Measurements from ENCODE around the gene TMCC1. TPM values are rescaled to one million over a fixed set of nuclear protein-coding genes. Genes with fewer than 3 reads are reported as not detected.

TMCC1 gene
- total RNA-seq, 6 experiments from 2014 or later: 21.7 to 124 (median 25.2) TPM

DNA sequence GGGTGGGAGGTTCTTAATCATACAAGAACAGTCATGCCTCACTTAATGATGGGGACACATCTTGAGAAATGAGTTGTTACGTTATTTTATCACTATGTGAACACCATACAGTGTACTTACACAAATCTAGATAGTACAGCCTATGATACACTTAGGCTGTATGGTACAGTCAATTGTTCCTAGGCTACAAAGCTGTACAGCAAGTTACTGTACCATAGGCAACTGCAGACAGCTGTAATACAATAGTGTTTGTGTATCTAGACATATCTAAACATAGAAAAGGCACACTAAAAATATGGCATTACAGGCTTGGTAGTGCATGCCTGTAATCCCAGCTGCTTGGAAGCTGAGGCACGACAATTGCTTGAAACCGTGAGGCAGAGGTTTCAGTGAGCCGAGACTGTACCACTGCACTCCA is 231.3 kb downstream of the TMCC1 start:
- Histone ChIP-seq H3K36me3 (no peaks in the 10 kb centered on the region), H3K4me1 (peaks cover 0 to 38% (median 6%) of the 10 kb centered on the region in 4 donors), H3K27ac (peak overlapping the region in 1 of 3 donors; percentile 35), H3K4me3 (no peak overlapping the region), H3K27me3 (no peaks in the 10 kb centered on the region), H3K9me3 (no peaks in the 10 kb centered on the region)
- no peak for TF ChIP-seq POLR2A (IDR thresholded peaks at IDR 0.05)
- 79% methylated on average over 4 of the region's 4 CpGs for WGBS (ENCODE audit: insufficient coverage, low coverage, low lambda C conversion rate, missing lambda C conversion rate)
- DNase-seq (no peak), ATAC-seq (peak; percentile 7 to 45 (median 28))
- intact Hi-C loops (cut with DNase I): no loop called here

DNA sequence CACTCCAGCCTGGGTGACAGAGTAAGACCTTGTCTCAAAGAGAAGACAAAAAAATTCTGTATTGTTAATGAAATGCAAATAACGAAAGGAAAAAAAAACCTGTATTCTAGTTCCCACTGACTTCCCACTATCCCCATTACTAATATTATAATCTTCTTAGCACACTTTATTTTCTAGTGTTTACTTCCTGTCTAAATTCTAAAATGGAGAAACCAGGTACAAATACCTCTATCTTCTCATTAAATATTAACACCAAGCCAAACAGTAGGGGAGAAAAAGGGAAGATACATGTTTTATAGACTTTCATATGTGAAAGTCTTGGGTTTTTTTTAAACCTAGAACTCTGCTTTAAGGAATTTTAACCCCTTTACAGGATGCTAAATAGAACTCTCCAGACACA is 231.7 kb downstream of the TMCC1 start:
- Histone ChIP-seq H3K4me3 (no peak overlapping the region), H3K9me3 (no peaks in the 10 kb centered on the region), H3K27me3 (no peaks in the 10 kb centered on the region), H3K36me3 (no peaks in the 10 kb centered on the region), H3K4me1 (peaks cover 0 to 42% (median 8%) of the 10 kb centered on the region in 4 donors), H3K27ac (peak overlapping the region in 2 of 3 donors; percentile 35 to 69)
- intact Hi-C loops (cut with DNase I): no loop called here
- 45% methylated on average over 1 of the region's 1 CpG for WGBS (ENCODE audit: insufficient coverage, low coverage, low lambda C conversion rate, missing lambda C conversion rate)
- TF ChIP-seq, protein P1, sequence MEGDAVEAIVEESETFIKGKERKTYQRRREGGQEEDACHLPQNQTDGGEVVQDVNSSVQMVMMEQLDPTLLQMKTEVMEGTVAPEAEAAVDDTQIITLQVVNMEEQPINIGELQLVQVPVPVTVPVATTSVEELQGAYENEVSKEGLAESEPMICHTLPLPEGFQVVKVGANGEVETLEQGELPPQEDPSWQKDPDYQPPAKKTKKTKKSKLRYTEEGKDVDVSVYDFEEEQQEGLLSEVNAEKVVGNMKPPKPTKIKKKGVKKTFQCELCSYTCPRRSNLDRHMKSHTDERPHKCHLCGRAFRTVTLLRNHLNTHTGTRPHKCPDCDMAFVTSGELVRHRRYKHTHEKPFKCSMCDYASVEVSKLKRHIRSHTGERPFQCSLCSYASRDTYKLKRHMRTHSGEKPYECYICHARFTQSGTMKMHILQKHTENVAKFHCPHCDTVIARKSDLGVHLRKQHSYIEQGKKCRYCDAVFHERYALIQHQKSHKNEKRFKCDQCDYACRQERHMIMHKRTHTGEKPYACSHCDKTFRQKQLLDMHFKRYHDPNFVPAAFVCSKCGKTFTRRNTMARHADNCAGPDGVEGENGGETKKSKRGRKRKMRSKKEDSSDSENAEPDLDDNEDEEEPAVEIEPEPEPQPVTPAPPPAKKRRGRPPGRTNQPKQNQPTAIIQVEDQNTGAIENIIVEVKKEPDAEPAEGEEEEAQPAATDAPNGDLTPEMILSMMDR (IDR thresholded peaks at IDR 0.05): no peak
- TF ChIP-seq POLR2A (IDR thresholded peaks at IDR 0.05): no peak
- DNase-seq (no peak), ATAC-seq (peak in 3 of 4 donors; percentile 11 to 64 (median 40))

DNA sequence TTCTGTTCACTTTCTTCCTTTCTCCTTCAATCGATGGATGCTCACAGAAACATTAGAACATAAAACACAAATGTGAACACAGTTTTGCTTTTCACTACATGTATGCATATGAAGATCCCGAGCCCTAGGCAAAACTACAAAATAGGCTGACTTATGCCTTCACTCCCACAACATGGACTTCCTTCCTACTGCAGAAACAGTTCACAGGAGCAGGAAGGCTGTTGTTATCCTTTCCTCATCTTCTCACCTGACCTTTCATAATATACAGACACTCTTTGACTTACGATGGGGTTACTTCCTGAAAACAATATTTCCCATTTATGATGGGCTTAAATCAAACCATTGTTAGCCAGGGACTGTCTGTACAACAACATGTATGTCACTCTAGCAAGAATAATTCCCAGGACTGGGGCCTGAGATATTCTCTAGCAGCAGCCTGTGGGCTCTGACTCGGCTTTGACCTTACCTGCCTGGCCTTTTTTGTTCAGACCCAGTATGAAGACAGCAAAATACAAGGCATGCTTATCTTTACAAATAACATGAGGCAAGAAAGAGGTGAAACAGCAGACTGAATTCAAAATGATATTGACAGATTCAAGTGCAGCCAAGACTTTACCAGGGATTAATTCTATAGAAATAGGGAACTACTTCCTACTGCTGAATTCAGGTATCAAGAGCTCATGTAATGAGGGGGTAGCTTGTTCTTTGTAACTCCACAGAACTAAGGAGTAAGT is 235.2 kb downstream of the TMCC1 start:
- Histone ChIP-seq H3K9me3 (no peaks in the 10 kb centered on the region), H3K4me3 (no peak overlapping the region), H3K27me3 (no peaks in the 10 kb centered on the region), H3K27ac (peak overlapping the region in 2 of 3 donors; percentile 67 to 74), H3K36me3 (peaks cover 0 to 12% (median 4%) of the 10 kb centered on the region in 4 donors), H3K4me1 (peaks cover 0 to 49% (median 18%) of the 10 kb centered on the region in 4 donors)
- intact Hi-C loops (cut with DNase I): no loop called here
- DNase-seq: no peak
- 46% methylated on average over 4 of the region's 4 CpGs for WGBS (ENCODE audit: insufficient coverage, low coverage, low lambda C conversion rate, missing lambda C conversion rate)
- TF ChIP-seq, protein P1 (IDR thresholded peaks at IDR 0.05): no peak
- no peak for ATAC-seq

DNA sequence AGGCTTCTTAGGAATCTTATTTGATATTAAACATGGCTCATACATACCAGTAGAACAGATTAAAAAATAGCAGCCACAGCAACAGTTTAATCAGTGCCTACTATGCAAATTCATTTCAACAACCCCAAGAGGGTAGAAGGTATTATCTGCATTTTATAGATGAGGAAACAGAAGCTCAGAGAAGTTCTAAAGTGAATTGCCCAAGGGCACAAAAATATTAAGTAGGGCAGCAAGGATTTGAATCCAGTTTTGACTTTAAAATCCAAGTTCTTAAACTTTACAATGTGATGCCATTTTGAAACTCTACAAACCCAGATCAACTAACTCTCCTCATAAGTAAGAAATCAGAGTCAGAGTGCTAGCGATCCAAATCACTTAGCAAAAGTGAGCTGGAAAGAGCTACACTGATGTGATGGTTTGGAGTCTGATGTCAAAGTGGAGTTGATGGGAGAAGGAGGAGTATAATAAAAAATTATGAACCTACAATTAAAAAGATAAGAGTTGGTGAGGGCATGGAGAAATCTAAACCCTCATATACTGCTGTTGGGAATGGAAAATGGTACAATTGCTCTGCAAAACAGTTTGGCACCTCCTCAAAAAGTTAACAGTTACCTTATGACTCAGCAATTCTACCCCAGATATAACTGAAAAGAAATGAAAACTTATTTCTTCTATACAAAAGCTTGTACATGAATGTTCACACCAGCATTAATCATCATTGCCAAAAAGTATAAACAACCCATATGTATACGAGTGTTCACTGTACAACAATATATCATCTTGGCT is 236.1 kb downstream of the TMCC1 start:
- intact Hi-C loops (cut with DNase I): no loop called here
- 73% methylated on average over 2 of the region's 2 CpGs for WGBS (ENCODE audit: insufficient coverage, low coverage, low lambda C conversion rate, missing lambda C conversion rate)
- ATAC-seq (peak in 2 of 4 donors; percentile 30 to 51), DNase-seq (no peak)
- Histone ChIP-seq H3K4me3 (no peak overlapping the region), H3K4me1 (peaks cover 0 to 46% (median 18%) of the 10 kb centered on the region in 4 donors), H3K36me3 (peaks cover 0 to 12% (median 4%) of the 10 kb centered on the region in 4 donors), H3K27me3 (no peaks in the 10 kb centered on the region), H3K9me3 (no peaks in the 10 kb centered on the region), H3K27ac (peak overlapping the region; percentile 49 to 74 (median 67))
- no peak for TF ChIP-seq POLR2A (IDR thresholded peaks at IDR 0.05)
- TF ChIP-seq, protein P1 (IDR thresholded peaks at IDR 0.05): no peak

Measured in right lobe of liver (tissue), 6 donors.